GM13977 (cell line): Measurements from ENCODE around the gene NT5C1B.

Experiments used
- DNase-seq: peaks from one replicate; pipeline ENCODE4 v3.0.0; 2012; ENCODE audit warnings: low spot score
- CTCF ChIP-seq: IDR thresholded peaks from 2 replicates; pipeline ENCODE4 v1.5.1; 2012; ENCODE audit warnings: mild to moderate bottlenecking, control low read depth; ENCODE audit not compliant: insufficient read depth; ENCODE audit errors: extremely low read depth, missing control alignments
- in situ Hi-C: fragments of 300-500 bp; cut with MboI; formaldehyde crosslinking; loops from one replicate; pipeline ENCODE4 v1.12.0; 2022; ENCODE audit warnings: low sequenced_read_pairs, low pct_unique_long_range_greater_than_20kb, mixed read lengths, inconsistent platforms; ENCODE audit not compliant: unreplicated experiment

NT5C1B gene

DNA sequence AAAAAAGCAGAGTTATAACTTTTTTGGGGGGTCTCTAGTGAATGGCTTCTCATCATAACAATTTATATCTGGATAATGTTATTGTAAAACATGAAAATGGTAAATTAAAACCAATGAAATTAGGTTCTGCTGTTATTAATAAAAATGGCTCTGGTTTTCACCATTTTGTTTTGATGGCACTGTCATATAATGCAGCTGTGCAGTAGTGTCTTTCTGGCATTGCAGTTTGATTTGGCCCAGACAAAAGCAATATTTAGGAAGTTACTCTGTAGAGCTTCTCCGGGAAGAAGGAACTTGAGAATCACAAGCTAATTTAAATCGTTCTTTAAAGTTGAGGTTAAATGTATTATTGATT is 15.1 kb upstream of the NT5C1B start:
- no peak for TF ChIP-seq CTCF
- DNase-seq: no peak
- in situ Hi-C loops: no loop called here

GRCh38 chr2:18603854-18604530 is 14.6 kb upstream of the NT5C1B start:
- no peak for TF ChIP-seq CTCF
- DNase-seq: no peak
- in situ Hi-C loops: no loop called here

- no peak for DNase-seq
Measured at GRCh38 chr2:18602298-18602697, 12.9 kb upstream of the NT5C1B start.

DNA sequence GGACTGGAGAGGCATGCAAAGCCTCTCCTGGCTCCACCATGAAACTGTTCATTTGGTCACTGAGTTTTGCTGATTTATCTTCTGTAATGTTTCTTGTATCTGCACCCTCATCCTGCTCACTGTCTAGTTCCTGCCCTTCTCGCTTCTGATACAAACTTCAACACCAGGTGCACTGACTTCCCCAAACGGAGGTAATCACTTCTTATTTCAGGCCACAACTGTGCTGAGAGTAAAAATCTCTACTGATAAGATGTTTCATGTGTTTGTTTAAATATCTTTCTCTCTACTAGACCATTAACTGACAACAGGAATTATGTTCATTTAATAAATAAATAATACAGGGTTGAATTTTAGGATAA is 10.9 kb upstream of the NT5C1B start:
- no peak for DNase-seq
- TF ChIP-seq CTCF: no peak
- in situ Hi-C loops: no loop called here

More at GRCh38 chr2:18602298-18602697, 12.9 kb upstream of the NT5C1B start:
- no peak for TF ChIP-seq CTCF
- in situ Hi-C loops: no loop called here

- in situ Hi-C loops: no loop called here
- no peak for TF ChIP-seq CTCF
Measured at GRCh38 chr2:18599509-18600254, 10.3 kb upstream of the NT5C1B start.

GRCh38 chr2:18598848-18599484 is 9.6 kb upstream of the NT5C1B start:
- in situ Hi-C loops: no loop called here
- no peak for TF ChIP-seq CTCF
- DNase-seq: no peak

More at GRCh38 chr2:18599509-18600254, 10.3 kb upstream of the NT5C1B start:
- no peak for DNase-seq
